Epithelial cell of esophagus (primary cell): ENCODE measurements around the gene METTL14.
A peak's percentile ranks its signal among the peaks of the same experiment; 100 is the strongest.

Experiments used
- DNase-seq: peaks from one replicate; pipeline ENCODE4 v3.0.0; 2010; ENCODE audit warnings: low read depth
- H3K4me3 ChIP-seq: 2 replicates; pipeline ENCODE4 v1.5.1; 2011; ENCODE audit warnings: mild to moderate bottlenecking, low read length, control low read depth
- CTCF ChIP-seq: IDR thresholded peaks from 2 replicates; pipeline ENCODE4 v1.5.1; 2011; ENCODE audit warnings: low read depth, mild to moderate bottlenecking, low read length, control low read depth, inconsistent platforms; ENCODE audit not compliant: insufficient read depth; ENCODE audit errors: missing control alignments

METTL14 gene

GRCh38 chr4:118683513-118683912 is 1.7 kb upstream of the METTL14 start:
- DNase-seq: peak; percentile 33
- TF ChIP-seq CTCF: no peak
- H3K4me3 ChIP-seq: peak overlapping the region; percentile 23

- DNase-seq: no peak
- H3K4me3 ChIP-seq: no peak overlapping the region
Observed at GRCh38 chr4:118703118-118703517, 17.9 kb downstream of the METTL14 start.

GRCh38 chr4:118711052-118711451 is 25.9 kb downstream of the METTL14 start:
- TF ChIP-seq CTCF: no peak
- no peak overlapping the region for H3K4me3 ChIP-seq
- DNase-seq: no peak

More at GRCh38 chr4:118703118-118703517, 17.9 kb downstream of the METTL14 start:
- no peak for TF ChIP-seq CTCF

- TF ChIP-seq CTCF: no peak
- no peak overlapping the region for H3K4me3 ChIP-seq
- no peak for DNase-seq
Observed at GRCh38 chr4:118712872-118713271, 27.7 kb downstream of the METTL14 start.

GRCh38 chr4:118714682-118715081 is 29.5 kb downstream of the METTL14 start:
- H3K4me3 ChIP-seq: no peak overlapping the region
- TF ChIP-seq CTCF: no peak
- DNase-seq: no peak

GRCh38 chr4:118716304-118716703 is 31.1 kb downstream of the METTL14 start:
- TF ChIP-seq CTCF: no peak
- no peak for DNase-seq
- no peak overlapping the region for H3K4me3 ChIP-seq

GRCh38 chr4:118718511-118719170 is 33.4 kb downstream of the METTL14 start:
- no peak overlapping the region for H3K4me3 ChIP-seq
- peak; percentile 82 for DNase-seq
- TF ChIP-seq CTCF: no peak
